Esophagus squamous epithelium (tissue), 4 donors: ENCODE data around the gene WDR76.

Experiments used
- POLR2A ChIP-seq, 4 donors: fragments of 450-650 bp; IDR thresholded peaks; one replicate each; pipeline ENCODE4 v1.6.1; 2017; ENCODE audit warnings: antibody characterized with exemption in 4 of 4, mild to moderate bottlenecking in 4 of 4, moderate library complexity in 3 of 4
- TF ChIP-seq, protein P1 (sequence below), 6 experiments: fragments of 450-650 bp in 4 of 6; fragments of 200-600 bp in 2 of 6; sonication (generic) in 2 of 6; IDR thresholded peaks; one replicate each; pipeline ENCODE4 v1.5.1; 2016 to 2019; ENCODE audit warnings: antibody characterized with exemption in 6 of 6, mild to moderate bottlenecking in 4 of 6, moderate library complexity in 4 of 6

DNA sequence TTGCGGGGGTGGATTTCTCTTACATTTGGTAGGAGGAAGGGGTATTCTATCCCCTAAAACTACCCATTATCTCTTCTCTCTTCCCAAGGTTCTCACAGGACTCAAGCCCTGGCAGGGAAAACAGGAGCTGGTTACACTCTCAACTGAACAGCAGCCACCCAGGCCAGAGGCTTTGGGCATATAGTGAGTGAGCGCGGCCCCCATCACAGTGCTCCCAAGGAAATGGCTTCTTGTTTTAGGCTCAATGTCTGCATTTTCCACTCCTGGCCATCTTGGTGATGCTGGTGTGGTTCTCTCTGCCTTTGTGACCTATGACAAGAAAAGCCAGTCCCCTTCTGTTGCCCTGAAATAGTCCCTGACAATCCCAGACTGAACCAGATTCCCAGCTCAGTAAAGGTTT, 50.1 kb downstream of the WDR76 start:
- TF ChIP-seq, protein P1, sequence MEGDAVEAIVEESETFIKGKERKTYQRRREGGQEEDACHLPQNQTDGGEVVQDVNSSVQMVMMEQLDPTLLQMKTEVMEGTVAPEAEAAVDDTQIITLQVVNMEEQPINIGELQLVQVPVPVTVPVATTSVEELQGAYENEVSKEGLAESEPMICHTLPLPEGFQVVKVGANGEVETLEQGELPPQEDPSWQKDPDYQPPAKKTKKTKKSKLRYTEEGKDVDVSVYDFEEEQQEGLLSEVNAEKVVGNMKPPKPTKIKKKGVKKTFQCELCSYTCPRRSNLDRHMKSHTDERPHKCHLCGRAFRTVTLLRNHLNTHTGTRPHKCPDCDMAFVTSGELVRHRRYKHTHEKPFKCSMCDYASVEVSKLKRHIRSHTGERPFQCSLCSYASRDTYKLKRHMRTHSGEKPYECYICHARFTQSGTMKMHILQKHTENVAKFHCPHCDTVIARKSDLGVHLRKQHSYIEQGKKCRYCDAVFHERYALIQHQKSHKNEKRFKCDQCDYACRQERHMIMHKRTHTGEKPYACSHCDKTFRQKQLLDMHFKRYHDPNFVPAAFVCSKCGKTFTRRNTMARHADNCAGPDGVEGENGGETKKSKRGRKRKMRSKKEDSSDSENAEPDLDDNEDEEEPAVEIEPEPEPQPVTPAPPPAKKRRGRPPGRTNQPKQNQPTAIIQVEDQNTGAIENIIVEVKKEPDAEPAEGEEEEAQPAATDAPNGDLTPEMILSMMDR (IDR thresholded peaks at IDR 0.05): no peak
- no peak for TF ChIP-seq POLR2A (IDR thresholded peaks at IDR 0.05)
